HCT116 (cell line): ENCODE results near the gene KRTAP6-1. TPM values are rescaled to one million over a fixed set of nuclear protein-coding genes. Genes with fewer than 3 reads are reported as not detected.

Source experiments
- ATAC-seq: fragments of 200-7000 bp; cut with Tn5 transposase; 2 replicates; pipeline ENCODE4 v1.9.1; 2020; ENCODE audit warnings: mild to moderate bottlenecking, moderate library complexity
- BruUV-seq: library from RNA; stranded (reverse); fragments of 400-500 nt; replicated peaks from 2 replicates; lab custom pipeline; 2021; lab: Mats Ljungman, UMichigan
- CTCF ChIA-PET: fragments of 300-600 bp; sonication (Branson Sonifier 250); formaldehyde crosslinking; loops from one replicate; lab custom pipeline; 2021; ENCODE audit warnings: antibody characterized with exemption; lab: Charles Lee
- POLR2A ChIA-PET: fragments of 300-600, 350-600 bp; sonication (Branson Sonifier 250); formaldehyde crosslinking; loops from one replicate; lab custom pipeline; 2021; ENCODE audit warnings: antibody characterized with exemption; lab: Charles Lee
- RAD21 ChIA-PET, 2 experiments: fragments of 300-600 bp; sonication (Branson Sonifier 250); formaldehyde crosslinking; loops; one replicate each; lab custom pipeline; 2023; ENCODE audit warnings: low total read pairs in 2 of 2; ENCODE audit not compliant: uncharacterized antibody in 2 of 2, unreplicated experiment in 2 of 2, low non-redundant PET in 1 of 2; lab: Charles Lee
- DNase-seq: peaks from one replicate; pipeline ENCODE4 v3.0.0-alpha.2; 2010; ENCODE audit warnings: low read depth, low spot score
- H2AFZ ChIP-seq: fragments of 200-600 bp; shearing (Covaris generic), sonication (generic); 2 replicates; pipeline ENCODE4 v1.6.1; 2017; ENCODE audit warnings: low read depth, mixed run types, mixed read lengths, antibody characterized with exemption, low read length; ENCODE audit not compliant: poor library complexity, severe bottlenecking
- H3K27ac ChIP-seq: 2 replicates; pipeline ENCODE4 v1.5.1; 2012; ENCODE audit warnings: low read depth, low read length
- H3K27me3 ChIP-seq: fragments of 200-600 bp; sonication (generic); 2 replicates; pipeline ENCODE4 v1.6.1; 2016; ENCODE audit warnings: mixed run types, low read length, mixed read lengths; ENCODE audit not compliant: insufficient read depth
- H3K36me3 ChIP-seq, 2 experiments: fragments of 200-500 bp in 1 of 2; fragments of 200-600 bp in 1 of 2; sonication (Bioruptor generic) in 1 of 2; sonication (generic) in 1 of 2; 2 replicates each; pipeline versions ENCODE4 v1.5.1 to v1.6.1; 2014 to 2016; ENCODE audit warnings: low read length in 2 of 2, inconsistent platforms in 1 of 2, mixed read lengths in 1 of 2, mixed run types in 1 of 2; ENCODE audit not compliant: insufficient read depth in 2 of 2, control insufficient read depth in 1 of 2
- H3K4me1 ChIP-seq, 2 experiments: fragments of 200-600 bp in 1 of 2; sonication (generic) in 1 of 2; 2 replicates each; pipeline versions ENCODE4 v1.5.1 to v1.6.1; 2012 to 2017; ENCODE audit warnings: low read length in 2 of 2, inconsistent platforms in 1 of 2, mild to moderate bottlenecking in 1 of 2, mixed read lengths in 1 of 2, mixed run types in 1 of 2, moderate library complexity in 1 of 2; ENCODE audit not compliant: insufficient read depth in 2 of 2, control insufficient read depth in 1 of 2
- H3K4me2 ChIP-seq: fragments of 200-600 bp; sonication (generic); 2 replicates; pipeline ENCODE4 v1.6.1; 2017; ENCODE audit warnings: mixed run types, low read length, mixed read lengths
- H3K4me3 ChIP-seq, 2 experiments: fragments of 200-600 bp in 1 of 2; sonication (generic) in 1 of 2; replicated peaks in 1 of 2; 2 replicates each; pipeline ENCODE4 v1.5.1; 2011 to 2016; ENCODE audit warnings: low read length in 2 of 2, control low read depth in 1 of 2, low read depth in 1 of 2, mild to moderate bottlenecking in 1 of 2, mixed read lengths in 1 of 2, mixed run types in 1 of 2
- H3K79me2 ChIP-seq: fragments of 200-600 bp; sonication (generic); 2 replicates; pipeline ENCODE4 v1.6.1; 2017; ENCODE audit warnings: mild to moderate bottlenecking, mixed run types, low read length, moderate library complexity, mixed read lengths; ENCODE audit not compliant: insufficient read depth
- H3K9ac ChIP-seq: fragments of 200-600 bp; sonication (generic); 2 replicates; pipeline ENCODE4 v1.6.1; 2016; ENCODE audit warnings: low read length, mixed read lengths
- H3K9me2 ChIP-seq: fragments of 200-600 bp; sonication (generic), shearing (Covaris generic); 2 replicates; pipeline ENCODE4 v1.6.1; 2017; ENCODE audit warnings: mixed run types, mild to moderate bottlenecking, moderate library complexity; ENCODE audit not compliant: insufficient read depth
- H3K9me3 ChIP-seq, 2 experiments: fragments of 200-500 bp in 1 of 2; fragments of 200-600 bp in 1 of 2; sonication (Bioruptor generic) in 1 of 2; sonication (generic) in 1 of 2; 2 replicates each; pipeline ENCODE4 v1.6.1; 2014 to 2017; ENCODE audit warnings: low read length in 2 of 2, mixed read lengths in 2 of 2, inconsistent platforms in 1 of 2, low read depth in 1 of 2, mild to moderate bottlenecking in 1 of 2, mixed run types in 1 of 2, moderate library complexity in 1 of 2; ENCODE audit not compliant: control insufficient read depth in 1 of 2, insufficient read depth in 1 of 2
- H4K20me1 ChIP-seq: fragments of 200-600 bp; sonication (generic), shearing (Covaris generic); 2 replicates; pipeline ENCODE4 v1.6.1; 2017; ENCODE audit warnings: mixed run types, mild to moderate bottlenecking, moderate library complexity; ENCODE audit not compliant: insufficient read depth
- ATF3 ChIP-seq: IDR thresholded peaks from 2 replicates; pipeline ENCODE4 v1.6.1; 2012
- CBX3 ChIP-seq: IDR thresholded peaks from 2 replicates; pipeline ENCODE4 v1.6.1; 2012; ENCODE audit warnings: low read depth
- CEBPB ChIP-seq: IDR thresholded peaks from 2 replicates; pipeline ENCODE4 v1.6.1; 2012; ENCODE audit warnings: low read depth
- EZH2 ChIP-seq: fragments of 200-600 bp; sonication (generic); IDR thresholded peaks from 2 replicates; pipeline ENCODE4 v1.6.1; 2017; ENCODE audit warnings: antibody characterized with exemption, mixed run types
- EZH2phosphoT487 ChIP-seq: fragments of 200-600 bp; IDR thresholded peaks from 2 replicates; pipeline ENCODE4 v1.6.1; 2018; ENCODE audit warnings: antibody characterized with exemption, borderline replicate concordance
- POLR2A ChIP-seq: IDR thresholded peaks from 2 replicates; pipeline ENCODE4 v1.7.0; 2011; ENCODE audit warnings: borderline replicate concordance; ENCODE audit not compliant: insufficient read depth, insufficient read length; ENCODE audit errors: extremely low read depth
- POLR2AphosphoS5 ChIP-seq: IDR thresholded peaks from 2 replicates; pipeline ENCODE4 v1.6.1; 2011; ENCODE audit warnings: mild to moderate bottlenecking, low read depth, low read length, moderate library complexity
- RAD21 ChIP-seq: IDR thresholded peaks from 2 replicates; pipeline ENCODE4 v1.6.1; 2012; ENCODE audit warnings: low read depth, mild to moderate bottlenecking
- REST ChIP-seq: IDR thresholded peaks from 2 replicates; pipeline ENCODE4 v1.6.1; 2012; ENCODE audit warnings: low read depth
- SIN3A ChIP-seq: IDR thresholded peaks from 2 replicates; pipeline ENCODE4 v1.6.1; 2012; ENCODE audit warnings: low read depth
- SP1 ChIP-seq: IDR thresholded peaks from 2 replicates; pipeline ENCODE4 v1.6.1; 2012; ENCODE audit warnings: low read depth
- ZNF274 ChIP-seq: fragments of 200-500 bp; sonication (Bioruptor generic); IDR thresholded peaks from 2 replicates; pipeline ENCODE4 v1.6.1; 2014; ENCODE audit warnings: mild to moderate bottlenecking, low read depth, low read length, inconsistent platforms
- intact Hi-C: fragments of 100-400 bp; cut with micrococcal nuclease; formaldehyde crosslinking; loops from 2 replicates; pipeline ENCODE4 v1.10.0; 2022
- total RNA-seq: library from RNA; stranded (reverse); gene quantifications from one replicate; pipeline ENCODE4 v1.2.1, GENCODE V29; 2021; ENCODE audit not compliant: unreplicated experiment
- TF ChIP-seq, protein P1 (sequence below): IDR thresholded peaks from 2 replicates; pipeline ENCODE4 v1.6.1; 2012

KRTAP6-1 gene
- total RNA-seq, 1 experiment from 2014 or later: not detected

GRCh38 chr21:30590297-30590696 lies 23.4 kb downstream of the KRTAP6-1 start, which contains the start of gene KRTAP22-2 (continued):
- TF ChIP-seq, protein P1, sequence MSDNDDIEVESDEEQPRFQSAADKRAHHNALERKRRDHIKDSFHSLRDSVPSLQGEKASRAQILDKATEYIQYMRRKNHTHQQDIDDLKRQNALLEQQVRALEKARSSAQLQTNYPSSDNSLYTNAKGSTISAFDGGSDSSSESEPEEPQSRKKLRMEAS: no peak
- TF ChIP-seq SIN3A: no peak
- TF ChIP-seq ZNF274: no peak
- TF ChIP-seq EZH2: no peak
- no peak for TF ChIP-seq ATF3
- TF ChIP-seq EZH2phosphoT487: no peak
- TF ChIP-seq SP1: no peak
- TF ChIP-seq CEBPB: no peak
- TF ChIP-seq CBX3: no peak
- no peak for TF ChIP-seq REST
- no peak for TF ChIP-seq POLR2AphosphoS5
- TF ChIP-seq, all 23 proteins: peak for 0

DNA sequence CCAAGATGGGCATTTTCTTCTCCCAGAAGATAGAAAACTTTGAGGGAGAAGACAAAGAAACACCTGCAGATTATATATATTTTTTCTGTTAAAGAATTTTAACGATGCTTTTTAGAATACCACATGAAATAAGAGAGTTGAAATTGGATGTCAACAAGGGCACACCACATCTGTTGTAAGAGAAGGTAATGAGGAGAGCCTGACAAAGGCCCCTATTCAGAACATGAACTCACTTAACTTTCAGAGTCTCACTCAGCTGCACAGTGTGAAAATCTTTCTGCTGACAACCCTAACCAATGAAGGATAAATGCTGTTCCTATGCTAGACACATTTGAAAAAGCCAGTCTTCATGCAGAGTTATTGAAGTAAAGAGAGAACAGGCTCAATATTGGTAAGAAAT lies 30.9 kb downstream of the KRTAP6-1 start:
- no peak overlapping the region for H3K4me2 ChIP-seq
- no peak overlapping the region for H3K4me3 ChIP-seq
- H3K27me3 ChIP-seq: no peaks in the 10 kb centered on the region
- peaks cover 18 to 24% of the 10 kb centered on the region in 2 experiments; a peak in 2 of 4 replicates for H3K9me3 ChIP-seq
- H2AFZ ChIP-seq: no peak overlapping the region
- ATAC-seq: no peak
- intact Hi-C loops: no loop called here
- RAD21 ChIA-PET: no interaction called here
- POLR2A ChIA-PET: no interaction called here
- no peak overlapping the region for H3K9ac ChIP-seq
- H3K9me2 ChIP-seq: no peaks in the 10 kb centered on the region
- no peak overlapping the region for H3K27ac ChIP-seq
- CTCF ChIA-PET: no interaction called here
- no peak for TF ChIP-seq SP1
- TF ChIP-seq, protein P1: no peak
- no peak for TF ChIP-seq SIN3A
- TF ChIP-seq POLR2A: no peak
- no peak for TF ChIP-seq ATF3
- no peak for TF ChIP-seq RAD21
- TF ChIP-seq CBX3: no peak
- TF ChIP-seq POLR2AphosphoS5: no peak
- TF ChIP-seq, all 23 proteins: peak for 0
- no peak for DNase-seq
- Histone ChIP-seq H3K36me3 (no peaks in the 10 kb centered on the region), H3K4me1 (no peaks in the 10 kb centered on the region), H4K20me1 (no peaks in the 10 kb centered on the region), H3K79me2 (no peaks in the 10 kb centered on the region)
- no TSS peak for BruUV-seq
